GM21723 (cell line): Measurements from ENCODE around the gene CASP2.

ENCODE experiments used
- ATAC-seq: cut with Tn5 transposase; IDR thresholded peaks from one replicate; pipeline ENCODE4 v1.9.1; 2021; ENCODE audit warnings: mild to moderate bottlenecking, moderate library complexity; ENCODE audit not compliant: unreplicated experiment

Gene CASP2

GRCh38 chr7:143287935-143288826, at the start of gene CASP2:
TSS of gene CASP2 (plus strand) at chr7:143288351. CDS start at chr7:143288456, 105 bp downstream.
- peak; percentile 89 for ATAC-seq

DNA sequence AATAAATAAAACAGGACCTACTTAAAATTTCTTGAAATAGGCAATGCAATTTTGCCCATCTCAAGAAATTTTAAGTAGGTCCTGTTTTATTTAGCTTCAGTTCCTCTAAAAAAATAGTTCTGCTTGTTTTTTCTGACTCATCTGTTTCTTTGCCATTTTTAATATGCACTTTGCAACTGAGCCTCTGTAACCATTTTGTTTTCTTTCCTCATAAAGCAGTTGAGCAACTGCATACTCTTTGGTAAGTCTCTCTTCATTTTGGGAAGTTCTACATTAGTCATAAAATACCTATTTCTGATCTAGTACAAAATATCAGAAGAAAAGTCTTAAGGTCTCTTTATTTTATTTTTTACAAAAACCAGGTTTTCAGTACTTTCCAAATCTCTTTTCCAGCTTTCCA, 48.3 kb upstream of the CASP2 start:
- ATAC-seq: no peak

DNA sequence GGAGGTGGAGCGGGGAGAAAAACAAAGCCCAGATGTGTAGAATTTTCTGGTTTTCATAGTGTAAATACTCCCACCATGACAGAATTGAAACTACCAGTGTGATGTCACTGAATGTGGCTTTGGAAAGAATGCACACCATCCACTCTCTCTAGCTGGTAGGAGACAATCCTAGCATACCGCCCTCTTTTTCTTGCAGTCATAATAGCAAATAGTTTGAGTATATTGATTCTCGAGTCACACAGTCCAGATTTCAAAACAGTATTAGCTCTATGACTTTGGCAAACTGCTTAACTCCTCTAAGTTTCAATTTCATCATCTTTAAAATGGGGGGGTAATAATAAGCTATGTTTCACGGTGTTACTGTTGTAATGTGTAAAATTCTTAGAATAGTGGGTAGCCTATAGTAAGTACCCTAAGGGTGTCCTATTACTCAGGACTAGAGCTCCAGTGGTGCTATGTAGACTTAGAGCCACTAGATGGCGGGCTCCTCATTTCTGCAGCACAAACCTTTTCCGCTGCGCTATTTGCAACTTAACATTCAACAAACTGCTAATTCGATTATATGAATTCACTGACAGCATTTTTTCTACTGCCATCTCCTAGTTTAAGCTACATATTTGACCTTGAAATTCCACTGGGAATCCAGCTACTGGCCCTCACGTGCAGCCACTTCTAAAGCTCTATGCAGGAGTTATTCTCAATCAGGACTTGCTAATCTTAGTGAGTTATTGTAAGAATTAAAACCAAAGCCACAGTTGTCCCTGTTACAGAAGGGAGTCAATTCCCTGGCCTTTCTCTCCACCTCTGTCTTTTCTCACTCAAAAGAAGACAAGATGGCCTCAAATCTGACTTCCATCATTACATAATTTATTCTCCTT, 47.6 kb upstream of the CASP2 start:
- ATAC-seq: peak; percentile 97

DNA sequence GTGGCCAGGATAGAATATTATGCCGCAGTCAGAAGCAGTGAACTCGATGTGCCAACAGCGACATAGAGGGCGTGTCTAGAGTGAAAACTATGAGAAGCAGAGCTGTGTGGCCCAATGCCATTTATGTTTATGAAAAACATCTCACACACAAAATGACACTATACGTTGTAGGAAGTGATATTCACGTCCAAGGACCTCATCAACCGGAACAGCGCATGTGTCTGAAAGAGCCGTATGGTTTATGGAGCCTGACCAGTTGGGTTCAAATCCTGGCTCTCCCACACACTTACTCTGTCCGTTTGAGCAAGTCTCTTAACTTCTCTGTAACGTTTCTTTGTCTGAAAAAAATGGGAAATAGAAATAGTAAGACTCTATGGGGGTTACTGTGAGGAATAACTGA, 45.8 kb upstream of the CASP2 start:
- no peak for ATAC-seq

- no peak for ATAC-seq
These were observed 45.0 kb upstream of the CASP2 start for GRCh38 chr7:143243111-143243510.

DNA sequence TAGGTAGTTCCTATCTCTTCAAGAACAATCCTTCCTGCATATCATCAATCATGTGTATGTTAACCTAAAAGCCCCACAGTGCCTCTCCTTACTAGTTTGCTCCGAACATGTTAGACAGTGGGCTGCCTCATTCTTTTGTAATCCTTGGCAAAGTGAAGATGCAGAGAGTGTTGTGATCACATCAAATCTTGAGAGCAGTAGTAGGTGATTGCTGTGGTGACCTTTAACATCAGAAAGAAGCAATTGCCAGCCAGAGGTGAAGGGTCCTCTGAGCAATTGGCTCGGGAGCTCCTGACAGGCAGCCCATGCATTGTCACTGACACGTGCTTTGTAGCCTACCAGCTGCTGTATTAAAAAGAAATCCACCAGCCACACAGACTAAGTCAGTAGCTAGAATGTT, 44.5 kb upstream of the CASP2 start:
- ATAC-seq: no peak

DNA sequence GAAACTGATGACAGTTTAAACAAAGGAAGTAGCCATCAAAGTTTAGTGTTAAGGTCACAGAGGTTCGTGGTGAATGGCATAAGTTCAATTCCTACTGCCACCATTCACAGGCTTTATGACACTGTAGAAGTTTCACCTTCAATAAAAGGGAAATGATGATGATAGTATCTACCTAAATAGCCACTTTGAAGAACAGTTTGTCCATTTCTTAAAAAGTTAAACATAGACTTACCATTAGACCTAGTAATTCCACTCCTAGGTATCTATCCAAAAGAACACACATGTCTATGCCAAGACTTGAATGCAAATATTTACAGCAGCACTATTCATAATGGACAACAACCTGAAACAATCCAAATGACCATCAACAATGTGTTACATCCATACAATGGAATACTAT, 43.8 kb upstream of the CASP2 start:
- ATAC-seq: no peak

- ATAC-seq: no peak
These were observed 43.0 kb upstream of the CASP2 start for GRCh38 chr7:143245123-143245522.

DNA sequence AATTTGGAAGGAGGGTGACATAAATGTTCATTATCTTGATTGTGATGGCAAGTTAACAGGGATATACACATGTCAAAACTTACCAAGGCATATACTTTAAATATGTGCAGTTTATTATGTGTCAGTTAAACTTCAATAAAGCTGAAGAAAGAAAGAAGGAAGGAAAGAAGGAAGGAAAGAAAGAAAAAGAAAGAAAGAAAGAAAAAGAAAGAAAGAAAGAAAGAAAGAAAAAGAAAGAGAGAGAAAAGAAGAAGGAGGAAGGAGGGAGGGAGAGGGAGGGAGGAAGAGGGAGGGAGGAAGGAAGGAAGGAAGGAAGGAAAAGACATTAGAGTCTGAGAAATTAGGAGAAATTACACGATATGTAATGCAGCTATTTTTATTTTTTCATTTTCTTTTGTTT, 40.8 kb upstream of the CASP2 start:
- no peak for ATAC-seq

GRCh38 chr7:143248761-143249354, 39.3 kb upstream of the CASP2 start:
- no peak for ATAC-seq

DNA sequence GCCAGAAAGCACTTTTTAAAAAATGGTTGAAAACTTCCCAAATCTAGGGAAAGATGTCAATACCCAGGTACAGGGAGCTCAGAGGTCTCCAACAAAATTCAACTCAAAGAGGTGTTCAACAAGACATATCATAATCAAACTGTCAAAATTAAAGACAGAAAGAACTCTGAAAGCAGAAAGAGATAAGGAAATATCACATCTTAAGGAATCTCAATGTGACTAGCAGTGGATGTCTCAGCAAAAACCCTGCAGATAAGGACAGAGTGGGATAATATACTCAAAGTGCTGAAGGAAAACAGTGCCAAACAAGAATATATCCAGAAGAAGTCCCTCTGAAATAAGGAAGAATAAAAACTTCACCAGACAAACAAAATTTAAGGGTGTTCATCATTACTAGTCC, 38.0 kb upstream of the CASP2 start:
- no peak for ATAC-seq

DNA sequence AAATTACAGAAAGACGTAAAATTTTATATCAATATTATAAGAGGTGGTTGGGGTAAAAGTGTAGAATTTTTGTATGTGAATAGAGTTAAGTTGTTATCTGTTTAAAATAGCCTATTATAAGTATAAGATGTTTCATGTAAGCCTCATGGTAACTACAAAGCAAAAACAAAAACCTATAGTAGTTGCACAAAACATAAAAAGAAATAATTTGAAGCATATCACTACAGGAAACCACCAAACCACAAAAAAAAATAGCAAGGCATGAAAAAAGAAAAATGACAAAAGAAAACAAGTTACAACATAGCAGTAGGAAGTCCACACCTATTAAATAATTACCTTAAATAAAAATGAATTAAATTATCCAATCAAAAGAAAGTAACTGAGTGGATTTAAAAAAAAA, 37.3 kb upstream of the CASP2 start:
- no peak for ATAC-seq

DNA sequence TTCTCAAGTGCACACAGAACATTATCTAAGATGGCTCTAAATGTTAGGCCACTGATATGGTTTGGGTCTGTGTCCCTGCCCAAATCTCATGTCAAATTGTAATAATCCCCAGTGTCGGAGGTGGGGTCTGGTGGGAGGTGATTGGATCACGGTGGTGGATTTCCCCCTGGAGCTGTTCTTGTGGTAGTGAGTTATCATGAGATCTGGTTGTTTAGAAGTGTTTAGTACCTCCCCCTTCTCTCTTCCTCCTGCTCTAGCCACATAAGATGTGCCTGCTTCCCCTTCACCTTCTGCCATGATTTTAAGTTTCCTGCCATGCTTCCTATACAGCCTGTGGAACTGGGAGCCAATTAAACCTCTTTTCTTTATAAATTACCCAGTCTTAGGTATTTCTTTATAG, 36.1 kb upstream of the CASP2 start:
- ATAC-seq: no peak

DNA sequence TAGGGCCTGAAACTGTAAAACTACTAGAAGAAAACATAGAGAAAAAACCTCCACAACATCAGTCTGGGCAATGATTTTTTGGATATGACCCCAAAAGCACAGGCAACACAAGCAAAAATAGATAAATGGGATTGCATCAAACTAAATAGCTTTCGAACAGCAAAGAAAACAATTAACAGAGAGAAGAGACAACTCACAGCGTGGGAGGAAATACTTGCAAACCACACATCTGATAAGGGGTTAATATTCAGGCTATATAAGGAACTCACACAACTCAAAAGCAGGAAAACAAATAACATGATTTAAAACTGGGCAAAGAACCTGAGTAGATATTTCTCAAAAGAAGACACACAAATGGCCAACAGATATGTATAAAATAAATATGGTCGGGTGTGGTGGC, 32.6 kb upstream of the CASP2 start:
- ATAC-seq: no peak

DNA sequence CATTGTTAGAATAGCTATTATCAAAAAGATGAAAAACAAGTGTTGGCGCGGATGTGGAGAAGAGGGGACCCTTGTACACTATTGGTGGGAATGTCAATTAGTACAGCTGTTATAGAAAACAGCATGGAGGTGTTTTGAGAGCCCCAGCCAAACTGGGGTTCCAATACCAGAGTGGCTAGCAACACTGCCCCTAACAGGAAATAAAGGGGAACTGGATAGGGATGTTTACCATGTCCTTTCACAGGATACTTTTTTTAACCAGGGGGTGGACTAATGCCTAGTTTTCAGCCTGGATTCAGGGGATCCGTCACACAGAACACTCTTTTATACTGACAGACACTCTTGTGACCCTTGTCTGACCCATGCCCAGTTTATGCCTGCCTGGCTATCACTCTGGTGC, 31.8 kb upstream of the CASP2 start:
- peak; percentile 3 for ATAC-seq

DNA sequence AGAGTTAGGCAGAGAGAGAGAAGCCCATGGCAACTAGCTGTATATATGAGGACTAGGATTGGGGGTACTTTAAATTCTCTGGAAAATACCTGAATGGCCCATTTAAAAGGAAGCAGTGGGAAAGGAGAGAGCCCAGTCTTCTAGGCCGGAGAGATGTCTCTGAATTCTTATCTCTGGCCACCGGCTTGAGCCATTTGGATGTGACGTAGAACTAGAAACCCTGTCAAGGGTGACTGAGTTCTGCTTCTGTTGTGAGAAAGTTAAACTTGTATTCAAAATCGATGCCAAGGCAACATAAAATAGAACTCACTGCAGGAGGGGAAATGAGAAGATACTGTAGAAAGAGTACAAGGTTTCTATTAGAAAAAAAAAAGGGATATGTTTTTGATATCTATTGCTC, 31.2 kb upstream of the CASP2 start:
- peak; percentile 82 for ATAC-seq

DNA sequence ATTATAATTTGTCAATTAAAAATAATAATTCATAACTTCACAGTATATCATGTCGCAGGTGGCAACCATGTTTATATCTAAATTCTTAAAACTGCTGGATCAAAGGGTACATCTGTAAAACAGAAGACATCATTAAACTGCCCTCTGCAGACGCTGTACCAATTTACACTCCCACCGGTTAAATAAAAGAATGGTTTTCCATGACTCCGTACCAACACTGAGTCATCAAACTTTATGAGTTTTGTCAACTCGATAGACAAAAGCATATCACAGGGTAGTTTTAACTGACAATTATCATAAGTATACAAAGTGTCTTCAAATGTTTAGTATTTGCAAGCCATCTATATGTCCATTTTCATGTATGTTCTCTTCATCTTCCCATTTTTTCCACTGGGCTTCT, 30.6 kb upstream of the CASP2 start:
- ATAC-seq: no peak

DNA sequence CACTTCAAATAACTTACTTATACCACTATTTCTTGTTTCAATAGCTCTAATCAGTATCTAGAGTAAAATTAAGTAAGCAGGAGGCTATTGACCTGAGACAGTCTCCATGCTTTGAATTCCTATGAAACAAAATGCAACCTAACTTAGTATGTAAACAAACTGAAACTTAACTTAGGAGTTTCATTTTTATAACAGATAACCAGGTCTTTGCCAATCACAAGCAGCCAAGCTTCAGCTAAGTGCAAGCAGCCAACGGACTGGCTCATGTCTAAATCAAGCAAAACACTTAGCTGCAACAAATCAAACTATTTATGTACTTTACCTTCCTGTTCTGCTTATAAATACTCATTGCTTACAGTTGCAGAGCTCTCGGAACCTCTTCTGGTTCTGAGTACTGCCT, 29.3 kb upstream of the CASP2 start:
- ATAC-seq: peak; percentile 48

GRCh38 chr7:143259765-143260164, 28.4 kb upstream of the CASP2 start:
- ATAC-seq: no peak

DNA sequence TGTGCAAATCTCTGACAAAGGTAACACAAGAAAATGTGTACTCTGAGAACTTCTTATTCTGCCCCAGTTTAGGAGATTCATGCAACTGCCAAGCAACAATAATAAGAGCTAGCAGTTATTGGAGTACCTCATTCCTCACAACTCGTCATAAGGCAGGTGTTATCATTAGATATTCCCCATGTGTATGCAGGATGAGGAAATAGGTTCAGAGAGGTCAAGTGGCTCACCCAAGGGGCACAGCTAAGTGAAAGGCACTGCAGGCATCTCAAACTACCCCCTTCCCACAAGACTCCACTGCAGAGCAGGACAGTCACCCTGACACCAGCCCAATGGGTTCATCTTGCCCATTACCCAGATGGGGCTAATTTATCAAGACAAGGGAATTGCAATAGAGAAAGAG, 26.2 kb upstream of the CASP2 start:
- ATAC-seq: no peak
